CD14-positive monocyte (primary cell): Measurements from ENCODE around the gene CCL17. TPM values are rescaled to one million over a fixed set of nuclear protein-coding genes. Genes with fewer than 3 reads are reported as not detected.

Source experiments
- DNase-seq, 3 donors: peaks; one replicate each; pipeline ENCODE4 v3.0.0-alpha.2; 2011 to 2022
- H2AFZ ChIP-seq: 2 replicates; pipeline ENCODE4 v1.6.0; 2012; ENCODE audit warnings: mild to moderate bottlenecking, low read depth, low read length, inconsistent platforms; ENCODE audit not compliant: insufficient read depth, poor library complexity, severe bottlenecking
- H3K27ac ChIP-seq, 2 donors: 1 replicate in 1 of 2; 2 replicates in 1 of 2; pipeline ENCODE4 v1.5.1; 2012 to 2013; ENCODE audit warnings: low read length in 2 of 2, control low read depth in 1 of 2, inconsistent platforms in 1 of 2, low read depth in 1 of 2, mild to moderate bottlenecking in 1 of 2
- H3K27me3 ChIP-seq, 2 donors: one replicate each; pipeline versions ENCODE4 v1.6.0 to v1.6.1; 2011 to 2013; ENCODE audit warnings: low read length in 2 of 2; ENCODE audit not compliant: control insufficient read depth in 2 of 2, insufficient read depth in 2 of 2
- H3K36me3 ChIP-seq, 2 donors: replicated peaks in 1 of 2; 1 replicate in 1 of 2; 2 replicates in 1 of 2; pipeline versions ENCODE4 v1.5.1 to v1.6.1; 2012 to 2013; ENCODE audit warnings: low read length in 2 of 2, control low read depth in 1 of 2, inconsistent platforms in 1 of 2, mild to moderate bottlenecking in 1 of 2; ENCODE audit not compliant: insufficient read depth in 2 of 2, control insufficient read depth in 1 of 2
- H3K4me1 ChIP-seq, 2 donors: 1 replicate in 1 of 2; 2 replicates in 1 of 2; pipeline versions ENCODE4 v1.5.1 to v1.6.1; 2012 to 2013; ENCODE audit warnings: low read length in 2 of 2, control low read depth in 1 of 2, inconsistent platforms in 1 of 2, mild to moderate bottlenecking in 1 of 2, moderate library complexity in 1 of 2; ENCODE audit not compliant: insufficient read depth in 2 of 2, control insufficient read depth in 1 of 2
- H3K4me2 ChIP-seq: replicated peaks from 2 replicates; pipeline ENCODE3; 2012; ENCODE audit warnings: low read length, moderate library complexity, mild to moderate bottlenecking; ENCODE audit not compliant: poor library complexity, severe bottlenecking; ENCODE audit errors: extremely low read depth
- H3K4me3 ChIP-seq, 3 experiments: fragments of 200-600 bp in 1 of 3; sonication (generic) in 1 of 3; replicated peaks in 1 of 3; 1 replicate in 2 of 3; 2 replicates in 1 of 3; pipeline ENCODE4 v1.5.1; 2011 to 2013; ENCODE audit warnings: low read length in 3 of 3, mild to moderate bottlenecking in 3 of 3, control low read depth in 2 of 3, low read depth in 2 of 3, inconsistent platforms in 1 of 3, moderate library complexity in 1 of 3
- H3K79me2 ChIP-seq: 2 replicates; pipeline ENCODE4 v1.6.0; 2012; ENCODE audit warnings: mild to moderate bottlenecking, control low read depth, inconsistent platforms, low read length, moderate library complexity; ENCODE audit not compliant: insufficient read depth
- H3K9ac ChIP-seq: 2 replicates; pipeline ENCODE4 v1.6.0; 2017; ENCODE audit warnings: low read length, mild to moderate bottlenecking; ENCODE audit not compliant: insufficient read depth, poor library complexity, severe bottlenecking
- H3K9me3 ChIP-seq, 2 donors: replicated peaks in 1 of 2; 1 replicate in 1 of 2; 2 replicates in 1 of 2; pipeline versions ENCODE4 v1.5.1 to v1.6.1; 2012 to 2013; ENCODE audit warnings: low read length in 2 of 2, control low read depth in 1 of 2; ENCODE audit not compliant: control insufficient read depth in 1 of 2, insufficient read depth in 1 of 2
- H4K20me1 ChIP-seq: 2 replicates; pipeline ENCODE4 v1.6.0; 2012; ENCODE audit warnings: mild to moderate bottlenecking, low read length, control low read depth, moderate library complexity; ENCODE audit not compliant: insufficient read depth
- H3K27ac Mint-ChIP-seq, 7 donors: one replicate each; pipeline ENCODE4 v1.8.0; 2020; ENCODE audit warnings: mild to moderate bottlenecking in 7 of 7, mixed read lengths in 7 of 7, moderate library complexity in 6 of 7, inconsistent platforms in 2 of 7
- H3K27me3 Mint-ChIP-seq, 3 donors: one replicate each; pipeline ENCODE4 v1.8.0; 2021 to 2022; ENCODE audit warnings: low read depth in 3 of 3, mild to moderate bottlenecking in 3 of 3, mixed read lengths in 3 of 3, moderate library complexity in 3 of 3, inconsistent platforms in 1 of 3
- H3K36me3 Mint-ChIP-seq, 2 donors: one replicate each; pipeline ENCODE4 v1.8.0; 2020; ENCODE audit warnings: mixed read lengths in 2 of 2, inconsistent platforms in 1 of 2, mild to moderate bottlenecking in 1 of 2
- H3K4me1 Mint-ChIP-seq: one replicate; pipeline ENCODE4 v1.8.0; 2020; ENCODE audit warnings: mild to moderate bottlenecking, mixed read lengths
- H3K4me3 Mint-ChIP-seq, 2 donors: one replicate each; pipeline ENCODE4 v1.8.0; 2020; ENCODE audit warnings: mild to moderate bottlenecking in 2 of 2, mixed read lengths in 2 of 2, moderate library complexity in 1 of 2
- H3K9me3 Mint-ChIP-seq, 7 donors: one replicate each; pipeline ENCODE4 v1.8.0; 2020 to 2022; ENCODE audit warnings: mixed read lengths in 7 of 7, mild to moderate bottlenecking in 6 of 7, moderate library complexity in 6 of 7, inconsistent platforms in 2 of 7
- CTCF ChIP-seq: fragments of 200-600 bp; IDR thresholded peaks from one replicate; pipeline ENCODE4 v1.8.0; 2022; ENCODE audit warnings: antibody characterized with exemption, mild to moderate bottlenecking
- WGBS: methylation state at CpG from one replicate; pipeline ENCODE4 v1.1.5; 2013; ENCODE audit warnings: missing lambda C conversion rate; ENCODE audit not compliant: insufficient coverage; 5-methylcytosine and 5-hydroxymethylcytosine counted together
- intact Hi-C, 2 donors: fragments of 100-400 bp; cut with micrococcal nuclease; formaldehyde crosslinking; loops; one replicate each; pipeline versions ENCODE4 v1.15.0 to v1.15.1; 2023
- polyA plus RNA-seq, 3 donors: library from polyadenylated mRNA; depleted of rRNA in 1 of 3; unstranded in 2 of 3; stranded (reverse) in 1 of 3; fragments of 300-500 nt in 2 of 3; fragments of >200 nt in 1 of 3; fragmentation: Illumina TruSeq in 2 of 3; gene quantifications; 1 replicate in 2 of 3; 2 replicates in 1 of 3; pipeline ENCODE4 v1.2.3, GENCODE V29; 2012 to 2021

The CCL17 gene
- polyA plus RNA-seq, 3 donors = not detected

GRCh38 chr16:57427307-57427706 lies 22.7 kb downstream of the CCL17 start:
- Mint-ChIP-seq H3K4me3 (no peak overlapping the region), H3K9me3 (no peaks in the 10 kb centered on the region), H3K4me1 (peaks cover 4% of the 10 kb centered on the region), H3K27me3 (no peaks in the 10 kb centered on the region), H3K36me3 (peaks cover 49 to 63% of the 10 kb centered on the region in 2 donors), H3K27ac (peak overlapping the region in 1 of 7 donors; percentile 45)
- no peaks in the 10 kb centered on the region for H3K9me3 ChIP-seq
- intact Hi-C loops = no loop called here
- no peak overlapping the region for H2AFZ ChIP-seq
- H3K9ac ChIP-seq = no peak overlapping the region
- H3K27me3 ChIP-seq = no peaks in the 10 kb centered on the region
- H3K36me3 ChIP-seq = peaks cover 47 to 60% of the 10 kb centered on the region in 2 donors
- TF ChIP-seq CTCF = no peak
- H3K27ac ChIP-seq = no peak overlapping the region
- H3K4me2 ChIP-seq = no peak overlapping the region
- no peak for DNase-seq
- no peak overlapping the region for H3K4me3 ChIP-seq
- no peaks in the 10 kb centered on the region for H3K4me1 ChIP-seq
- 100% methylated on average over 1 of the region's 8 CpGs for WGBS
- H4K20me1 ChIP-seq = no peaks in the 10 kb centered on the region
- no peaks in the 10 kb centered on the region for H3K79me2 ChIP-seq

GRCh38 chr16:57427824-57428223 lies 23.3 kb downstream of the CCL17 start:
- H3K27me3 ChIP-seq = no peaks in the 10 kb centered on the region
- Mint-ChIP-seq H3K27me3 (no peaks in the 10 kb centered on the region), H3K4me3 (no peak overlapping the region), H3K27ac (no peak overlapping the region), H3K36me3 (peaks cover 55 to 68% of the 10 kb centered on the region in 2 donors), H3K4me1 (no peaks in the 10 kb centered on the region), H3K9me3 (no peaks in the 10 kb centered on the region)
- no peak for TF ChIP-seq CTCF
- no peaks in the 10 kb centered on the region for H3K79me2 ChIP-seq
- H3K36me3 ChIP-seq = peaks cover 52 to 65% of the 10 kb centered on the region in 2 donors
- no peak for DNase-seq
- no peak overlapping the region for H3K27ac ChIP-seq
- H3K4me1 ChIP-seq = no peaks in the 10 kb centered on the region
- H2AFZ ChIP-seq = no peak overlapping the region
- H3K9me3 ChIP-seq = no peaks in the 10 kb centered on the region
- H3K4me3 ChIP-seq = no peak overlapping the region
- H4K20me1 ChIP-seq = no peaks in the 10 kb centered on the region
- no peak overlapping the region for H3K4me2 ChIP-seq
- intact Hi-C loops = no loop called here
- no peak overlapping the region for H3K9ac ChIP-seq
